Measurements from ENCODE around the gene PCNX4. TPM values are rescaled to one million over a fixed set of nuclear protein-coding genes. Genes with fewer than 3 reads are reported as not detected.

PCNX4 gene
- total RNA-seq, 2 donors from 2014 or later, result 17.9 to 33.9 TPM

DNA sequence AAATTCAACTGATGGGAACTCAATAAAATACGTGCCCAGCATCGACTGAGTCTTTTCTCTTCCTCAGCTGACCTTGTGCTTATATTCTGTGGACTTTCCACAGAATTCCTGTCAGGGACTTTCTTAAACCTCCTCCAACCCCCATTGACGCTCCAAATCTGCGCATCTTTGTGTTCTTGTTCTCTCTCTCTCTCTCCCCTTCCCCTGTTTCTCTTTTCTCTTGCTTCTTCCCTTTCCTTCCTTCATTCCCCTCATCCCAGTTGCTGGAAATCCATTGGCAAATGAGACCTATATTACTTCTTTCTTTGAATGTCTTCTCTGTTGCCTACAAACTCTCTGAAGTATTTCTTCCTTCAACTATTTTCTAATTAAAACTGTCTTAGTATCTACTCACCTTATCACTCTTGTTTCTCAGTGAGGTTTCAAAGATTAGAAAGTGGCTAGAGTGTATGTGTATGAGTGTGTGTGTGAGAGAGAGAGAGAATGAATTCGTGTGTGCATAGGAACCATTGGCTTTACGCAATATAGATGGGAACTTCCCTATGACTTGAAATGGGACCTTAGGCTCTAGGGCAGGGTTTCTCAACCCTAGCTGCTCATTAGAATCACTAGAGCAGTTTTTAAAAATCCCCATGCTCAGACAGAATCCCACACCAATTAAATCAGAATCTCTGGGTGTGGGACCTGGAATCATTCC lies 115.3 kb downstream of the PCNX4 start:
- ATAC-seq (peak; percentile 36 to 66), DNase-seq (ENCODE audit: low spot score in 2 of 2) (no peak)
- H3K36me3 Mint-ChIP-seq, result no peaks in the 10 kb centered on the region
- H3K27ac Mint-ChIP-seq, result no peak overlapping the region
- peaks cover 0 to 6% of the 10 kb centered on the region in 2 donors for H3K9me3 Mint-ChIP-seq

DNA sequence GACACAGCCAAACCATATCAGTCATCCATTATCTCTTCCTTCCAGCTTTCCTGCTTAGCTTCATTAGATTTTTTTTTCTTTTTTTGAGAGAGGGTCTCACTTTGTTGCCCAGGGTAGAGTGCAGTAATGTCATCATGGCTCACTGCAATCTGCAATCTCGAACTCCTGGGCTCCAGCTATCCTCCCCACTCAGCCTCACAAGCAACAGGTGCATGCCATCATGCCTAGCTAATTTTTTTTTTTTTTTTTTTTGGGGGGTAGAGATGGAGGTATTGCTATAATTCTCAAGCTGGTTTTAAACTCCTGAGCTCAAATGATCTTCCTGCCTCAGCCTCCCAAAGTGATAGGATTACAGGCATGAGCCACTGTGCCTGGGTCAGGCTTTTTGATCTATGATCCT lies 119.0 kb downstream of the PCNX4 start:
- no peak for DNase-seq (ENCODE audit: low spot score in 2 of 2)
- no peak overlapping the region for H3K27ac Mint-ChIP-seq
- ATAC-seq, result no peak
- peaks cover 0 to 6% of the 10 kb centered on the region in 2 donors for H3K9me3 Mint-ChIP-seq
- H3K36me3 Mint-ChIP-seq, result no peaks in the 10 kb centered on the region

DNA sequence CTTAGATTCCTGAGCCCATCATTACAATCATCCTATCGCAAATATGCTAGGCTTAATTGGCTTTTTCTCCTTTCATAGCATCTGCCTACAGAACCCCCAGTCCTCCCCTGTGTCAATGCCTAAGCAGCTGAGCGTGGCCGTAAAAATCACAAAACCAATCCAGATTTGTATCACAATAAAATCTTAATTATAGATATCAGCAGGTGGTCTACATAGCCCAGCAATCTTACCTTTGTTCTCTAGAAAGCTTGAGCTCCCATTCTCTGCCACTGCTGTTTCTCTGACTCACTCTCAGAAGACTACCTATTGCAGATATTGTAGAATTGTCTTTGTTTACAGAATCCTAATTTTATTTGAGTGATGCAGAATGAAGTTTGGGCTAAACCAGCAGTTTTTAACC lies 119.4 kb downstream of the PCNX4 start:
- ATAC-seq (no peak), DNase-seq (ENCODE audit: low spot score in 2 of 2) (no peak)
- Mint-ChIP-seq H3K36me3 (no peaks in the 10 kb centered on the region), H3K27ac (no peak overlapping the region), H3K9me3 (peaks cover 0 to 6% of the 10 kb centered on the region in 2 donors)

DNA sequence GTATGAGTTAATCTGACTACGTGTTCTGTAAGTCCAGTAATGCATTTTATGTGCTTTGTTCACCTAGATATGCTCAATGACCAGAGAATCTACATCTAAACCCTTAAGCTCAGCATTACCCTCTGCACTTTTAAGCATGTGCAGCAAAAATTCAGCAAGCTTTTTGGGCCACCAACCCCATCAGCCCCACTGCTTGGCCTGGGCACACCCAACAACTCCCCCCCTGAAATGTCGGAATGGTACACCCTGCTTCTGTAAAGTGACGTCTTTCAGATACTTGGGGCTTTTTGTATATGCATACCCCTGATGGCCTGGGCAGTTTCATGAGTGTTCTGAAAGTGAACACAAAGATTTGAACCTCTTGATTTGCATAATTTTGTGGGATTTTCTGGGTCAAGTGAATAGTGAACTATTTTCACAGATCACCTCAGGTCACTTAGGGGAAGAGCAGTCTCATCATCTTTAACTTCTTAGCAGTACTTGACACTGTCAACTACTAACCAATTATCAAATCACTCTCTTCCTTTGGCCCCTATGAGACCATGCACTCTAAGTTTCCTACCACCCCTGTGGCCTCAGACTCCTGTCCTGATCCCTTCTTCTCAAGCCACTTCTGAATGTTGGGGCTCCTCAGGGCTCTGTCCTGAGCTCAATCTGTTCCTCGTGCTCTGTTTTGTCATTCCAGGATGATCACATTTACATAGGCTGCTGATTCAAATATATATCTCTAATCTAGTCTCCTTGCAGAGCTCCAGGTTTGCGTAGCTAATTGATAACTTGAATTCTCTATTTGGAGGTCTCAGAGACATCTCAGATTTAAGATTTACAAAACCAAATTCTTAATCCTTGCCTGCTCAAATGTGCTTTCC lies 121.0 kb downstream of the PCNX4 start:
- DNase-seq (ENCODE audit: low spot score in 2 of 2), result no peak
- no peak overlapping the region for H3K27ac Mint-ChIP-seq
- no peak for ATAC-seq
- H3K9me3 Mint-ChIP-seq, result peaks cover 0 to 6% of the 10 kb centered on the region in 2 donors
- no peaks in the 10 kb centered on the region for H3K36me3 Mint-ChIP-seq

DNA sequence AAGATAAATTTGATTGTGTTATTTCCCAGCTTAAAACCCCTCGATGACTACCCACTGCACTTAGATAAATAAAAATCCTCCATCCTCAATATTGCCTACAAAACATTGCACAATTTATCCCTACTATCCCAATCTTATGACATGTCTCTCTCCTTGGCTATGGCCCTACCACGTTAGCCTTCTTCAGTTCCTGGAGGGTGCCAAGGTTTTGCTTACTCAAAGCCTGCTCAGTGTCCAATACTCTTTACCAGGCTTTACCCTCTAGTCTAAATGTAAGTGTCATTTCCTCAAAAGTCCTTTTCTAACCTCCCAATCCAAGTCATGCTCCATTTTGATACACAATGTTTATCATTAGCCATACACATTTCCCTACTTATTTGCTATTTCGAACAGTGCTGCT lies 122.3 kb downstream of the PCNX4 start:
- no peak for ATAC-seq
- no peak for DNase-seq (ENCODE audit: low spot score in 2 of 2)
- H3K36me3 Mint-ChIP-seq, result no peaks in the 10 kb centered on the region
- H3K9me3 Mint-ChIP-seq, result peaks cover 0 to 6% of the 10 kb centered on the region in 2 donors
- H3K27ac Mint-ChIP-seq, result no peak overlapping the region

DNA sequence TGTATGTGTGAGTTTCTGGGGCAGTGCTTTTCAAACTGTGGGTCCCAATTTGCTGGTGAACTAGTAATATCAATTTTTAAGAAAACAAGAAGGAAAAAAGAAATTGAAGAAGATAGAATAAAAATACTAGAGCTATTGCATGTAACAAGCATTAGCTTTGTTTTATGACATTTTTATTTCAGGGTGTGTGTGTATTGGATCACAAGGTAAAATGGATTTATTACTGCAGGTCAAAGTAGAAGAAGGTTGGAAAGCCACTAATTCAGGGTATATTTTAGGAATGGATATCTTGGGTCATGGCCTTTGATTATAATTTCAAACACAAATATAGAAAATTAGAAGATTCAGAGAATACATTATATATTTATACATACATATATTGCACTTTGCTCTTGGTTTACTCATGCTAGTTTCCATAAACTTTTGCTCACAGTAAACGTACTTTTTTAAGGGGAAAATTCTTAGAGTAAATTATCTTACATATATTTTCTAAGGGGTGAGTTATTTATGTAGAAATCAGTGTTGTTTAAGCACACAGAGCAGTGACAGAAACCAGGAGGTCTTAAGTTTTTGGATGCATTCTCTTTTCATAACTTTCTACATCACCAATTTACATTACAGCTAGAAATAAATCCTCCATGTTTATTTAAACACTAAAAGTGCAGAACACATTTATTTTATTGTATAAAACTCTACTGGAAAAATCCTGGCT lies 122.8 kb downstream of the PCNX4 start:
- no peaks in the 10 kb centered on the region for H3K36me3 Mint-ChIP-seq
- DNase-seq (ENCODE audit: low spot score in 2 of 2) (no peak), ATAC-seq (no peak)
- H3K9me3 Mint-ChIP-seq, result peaks cover 0 to 2% of the 10 kb centered on the region in 2 donors
- H3K27ac Mint-ChIP-seq, result no peak overlapping the region

DNA sequence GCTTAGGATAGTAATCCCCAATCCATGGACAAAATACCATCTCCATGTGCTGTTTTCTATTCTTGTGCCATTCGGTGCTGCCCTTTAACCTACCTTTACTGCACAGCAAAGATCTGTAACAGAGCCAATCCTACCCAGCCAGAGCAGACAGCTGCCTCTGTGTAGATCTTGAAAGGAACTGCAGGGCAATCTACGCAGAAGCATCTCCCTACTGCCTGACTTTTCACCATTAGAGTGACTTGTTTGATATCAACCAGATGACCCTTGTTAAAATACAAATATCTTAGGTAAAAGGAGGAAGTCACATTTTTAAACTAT lies 123.4 kb downstream of the PCNX4 start:
- no peaks in the 10 kb centered on the region for H3K9me3 Mint-ChIP-seq
- H3K27ac Mint-ChIP-seq, result no peak overlapping the region
- H3K36me3 Mint-ChIP-seq, result no peaks in the 10 kb centered on the region
- no peak for DNase-seq (ENCODE audit: low spot score in 2 of 2)
- no peak for ATAC-seq

DNA sequence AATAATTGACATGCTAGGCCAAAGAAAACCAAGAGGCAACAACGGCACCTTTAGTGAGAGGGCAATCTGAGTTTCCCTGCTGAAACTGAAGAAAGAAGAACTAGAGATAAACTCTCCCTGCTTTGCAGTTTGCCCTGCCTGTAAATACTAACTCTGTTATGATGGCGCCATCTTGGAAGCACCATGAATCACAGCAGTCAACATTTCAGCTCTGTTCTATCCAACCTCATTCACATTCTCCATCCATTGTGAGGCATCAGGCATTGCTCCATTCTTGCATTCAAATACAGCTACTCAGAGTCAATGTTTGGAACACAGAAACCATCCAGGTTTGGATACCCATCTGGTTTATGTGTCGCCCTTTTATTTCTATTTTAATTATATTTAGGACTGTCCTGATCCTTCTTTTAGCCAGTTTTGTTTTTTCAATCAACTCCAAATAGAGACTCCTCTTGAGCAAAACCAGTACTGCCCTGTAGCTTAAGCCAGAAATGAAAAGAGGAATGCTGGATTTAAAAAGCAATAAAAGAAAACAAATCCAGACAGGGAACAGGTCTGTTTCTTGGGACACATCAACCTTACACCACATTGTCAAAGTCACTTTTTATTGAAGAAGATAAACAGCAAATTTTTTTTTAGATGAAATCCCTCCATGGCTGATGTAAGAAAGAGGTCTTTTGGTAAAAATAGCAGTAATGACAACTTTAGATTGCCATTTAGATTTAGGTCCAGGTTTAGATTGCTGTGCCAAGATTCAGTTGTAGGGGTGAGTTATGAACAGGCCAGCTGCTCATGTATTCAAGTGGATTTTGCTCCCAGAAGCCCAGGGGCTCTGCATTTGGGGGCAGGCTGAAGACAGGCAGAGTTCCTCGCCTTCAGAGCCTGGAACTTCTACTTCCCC lies 124.0 kb downstream of the PCNX4 start:
- ATAC-seq (no peak), DNase-seq (ENCODE audit: low spot score in 2 of 2) (no peak)
- Mint-ChIP-seq H3K9me3 (no peaks in the 10 kb centered on the region), H3K27ac (no peak overlapping the region), H3K36me3 (no peaks in the 10 kb centered on the region)

DNA sequence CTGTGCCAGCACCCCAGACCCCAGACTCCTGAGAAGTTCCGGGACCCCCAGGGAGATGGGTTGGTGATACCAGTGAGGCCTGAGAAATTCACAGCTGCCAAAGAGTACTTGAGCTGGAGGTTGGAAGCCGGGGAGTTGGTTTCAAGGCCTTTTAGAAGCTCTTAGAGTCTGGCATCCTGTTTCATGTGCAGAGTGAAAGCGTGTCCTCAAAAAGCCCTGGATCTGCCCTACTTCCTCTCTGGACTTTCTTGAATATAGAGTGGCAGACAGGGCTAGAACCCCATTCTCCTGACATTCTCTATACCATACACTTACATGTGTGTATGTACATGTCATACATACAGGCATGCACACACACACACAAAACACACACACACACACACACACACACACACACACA lies 126.0 kb downstream of the PCNX4 start:
- Mint-ChIP-seq H3K9me3 (no peaks in the 10 kb centered on the region), H3K27ac (no peak overlapping the region), H3K36me3 (no peaks in the 10 kb centered on the region)
- DNase-seq (ENCODE audit: low spot score in 2 of 2) (no peak), ATAC-seq (no peak)

Other genes with a start within 250 kb of the PCNX4 start
- gene RTN1, start 221.1 kb upstream of the PCNX4 start, total RNA-seq, result not detected
- gene LRRC9, start 171.8 kb upstream of the PCNX4 start, total RNA-seq, result under 1 TPM in 1 of 2 donors, not detected in 1; 0.05 TPM
- gene DHRS7, start 73.5 kb downstream of the PCNX4 start, total RNA-seq, result 10 to 100 TPM; 32.9 to 46.2 TPM
- 10 to 100 TPM; 33.7 to 55.5 TPM for gene PPM1A, start 157.3 kb downstream of the PCNX4 start, total RNA-seq